HepG2 (cell line): Measurements from ENCODE around the gene RILP. TPM values are rescaled to one million over a fixed set of nuclear protein-coding genes. Genes with fewer than 3 reads are reported as not detected.

Source experiments
- CENPX ChIP-seq: sonication (generic); formaldehyde crosslinking; IDR thresholded peaks from 2 replicates; pipeline ENCODE4 v1.9.0; 2021; ENCODE audit warnings: mild to moderate bottlenecking, missing genetic modification reagents, moderate library complexity
- FOXK1 ChIP-seq: sonication (generic); formaldehyde crosslinking; IDR thresholded peaks from 2 replicates; pipeline ENCODE4 v1.4.0; 2020; ENCODE audit warnings: low read depth, missing genetic modification reagents, borderline replicate concordance
- GABPA ChIP-seq, 2 experiments: IDR thresholded peaks; 2 replicates each; pipeline ENCODE4 v1.6.1; 2011 to 2016; ENCODE audit warnings: low read depth in 2 of 2, low read length in 1 of 2, missing biosample characterization in 1 of 2, missing genetic modification characterization in 1 of 2
- HDAC2 ChIP-seq: sonication (generic); formaldehyde crosslinking; IDR thresholded peaks from 2 replicates; pipeline ENCODE4 v1.4.0; 2020; ENCODE audit warnings: missing genetic modification reagents
- HIVEP1 ChIP-seq: sonication (generic); formaldehyde crosslinking; IDR thresholded peaks from 2 replicates; pipeline ENCODE4 v1.4.0; 2020; ENCODE audit warnings: mild to moderate bottlenecking, missing genetic modification reagents
- HNRNPH1 ChIP-seq: fragments of 200-400 bp; formaldehyde crosslinking; optimal IDR thresholded peaks from 2 replicates; pipeline ENCODE3; 2017; ENCODE audit warnings: mild to moderate bottlenecking, low read depth, low read length
- KDM1A ChIP-seq: IDR thresholded peaks from 2 replicates; pipeline ENCODE4 v1.6.1; 2016; ENCODE audit warnings: missing compliant biosample characterization
- MAFK ChIP-seq, 2 experiments: IDR thresholded peaks in 1 of 2; conservative IDR thresholded peaks in 1 of 2; 2 replicates each; pipeline ENCODE4 v1.6.1; 2011; ENCODE audit warnings: improper control_type of control experiment in 2 of 2, low read length in 2 of 2
- ZNF232 ChIP-seq: sonication (generic); formaldehyde crosslinking; IDR thresholded peaks from 2 replicates; pipeline ENCODE4 v1.4.0; 2020; ENCODE audit warnings: missing genetic modification reagents, borderline replicate concordance
- ZNF260 ChIP-seq: sonication (generic); formaldehyde crosslinking; IDR thresholded peaks from 2 replicates; pipeline ENCODE4 v1.4.0; 2020; ENCODE audit warnings: missing genetic modification reagents, low read depth, mild to moderate bottlenecking, borderline replicate concordance
- ZNF547 ChIP-seq: sonication (generic); formaldehyde crosslinking; IDR thresholded peaks from 2 replicates; pipeline ENCODE4 v1.5.1; 2020; ENCODE audit warnings: mild to moderate bottlenecking, missing genetic modification reagents
- ZNF775 ChIP-seq: sonication (generic); formaldehyde crosslinking; IDR thresholded peaks from 2 replicates; pipeline ENCODE4 v1.4.0; 2020; ENCODE audit warnings: missing genetic modification reagents, mild to moderate bottlenecking, moderate library complexity, borderline replicate concordance
- ZSCAN30 ChIP-seq: sonication (generic); formaldehyde crosslinking; IDR thresholded peaks from 2 replicates; pipeline ENCODE4 v1.5.0; 2020; ENCODE audit warnings: mild to moderate bottlenecking, missing genetic modification reagents
- ZZZ3 ChIP-seq: sonication (generic); formaldehyde crosslinking; IDR thresholded peaks from 2 replicates; pipeline ENCODE4 v1.4.0; 2020; ENCODE audit warnings: missing genetic modification reagents, mild to moderate bottlenecking, borderline replicate concordance
- polyA plus RNA-seq, 8 experiments: library from polyadenylated mRNA; depleted of rRNA in 3 of 8; stranded (reverse) in 7 of 8; unstranded in 1 of 8; fragments of >200 nt; fragmentation: Illumina TruSeq in 4 of 8; extraction: Trizol in 4 of 8; gene quantifications; 2 replicates each; pipeline versions ENCODE4 v1.2.1 to v1.2.3, GENCODE V29; 2011 to 2016; ENCODE audit warnings: low read depth in 4 of 8, missing spikeins in 1 of 8, mixed read lengths in 1 of 8; ENCODE audit not compliant: insufficient read depth in 1 of 8
- total RNA-seq, 5 experiments: library from RNA; depleted of rRNA; stranded (reverse); fragments of >200 nt; fragmentation: Illumina TruSeq; extraction: Trizol; gene quantifications; 2 replicates each; pipeline ENCODE4 v1.2.3, GENCODE V29; 2016; ENCODE audit warnings: low read depth in 1 of 5
- TF ChIP-seq, protein P1 (sequence below): IDR thresholded peaks from 2 replicates; pipeline ENCODE4 v1.4.0; 2020; ENCODE audit warnings: mild to moderate bottlenecking, missing genetic modification reagents
- TF ChIP-seq, protein P2 (sequence below): IDR thresholded peaks from 2 replicates; pipeline ENCODE4 v1.6.1; 2016; ENCODE audit warnings: low read depth
- TF ChIP-seq, protein P3 (sequence below): sonication (generic); formaldehyde crosslinking; IDR thresholded peaks from 2 replicates; pipeline ENCODE4 v1.4.0; 2020; ENCODE audit warnings: missing genetic modification reagents; ENCODE audit errors: not compliant biosample characterization
- TF ChIP-seq, protein P4 (sequence below): sonication (generic); formaldehyde crosslinking; conservative IDR thresholded peaks from 2 replicates; pipeline ENCODE4 v1.8.0; 2022; ENCODE audit warnings: low read depth, missing genetic modification reagents
- TF ChIP-seq, protein P5 (sequence below): IDR thresholded peaks from 2 replicates; pipeline ENCODE4 v1.6.1; 2016; ENCODE audit warnings: control low read depth

Gene RILP
- total and polyA plus RNA-seq, 2 of the 13 experiments (the other 11 are each of a cell fraction or from before 2014, with no cell fraction given) = 6.6 to 8.1 TPM

DNA sequence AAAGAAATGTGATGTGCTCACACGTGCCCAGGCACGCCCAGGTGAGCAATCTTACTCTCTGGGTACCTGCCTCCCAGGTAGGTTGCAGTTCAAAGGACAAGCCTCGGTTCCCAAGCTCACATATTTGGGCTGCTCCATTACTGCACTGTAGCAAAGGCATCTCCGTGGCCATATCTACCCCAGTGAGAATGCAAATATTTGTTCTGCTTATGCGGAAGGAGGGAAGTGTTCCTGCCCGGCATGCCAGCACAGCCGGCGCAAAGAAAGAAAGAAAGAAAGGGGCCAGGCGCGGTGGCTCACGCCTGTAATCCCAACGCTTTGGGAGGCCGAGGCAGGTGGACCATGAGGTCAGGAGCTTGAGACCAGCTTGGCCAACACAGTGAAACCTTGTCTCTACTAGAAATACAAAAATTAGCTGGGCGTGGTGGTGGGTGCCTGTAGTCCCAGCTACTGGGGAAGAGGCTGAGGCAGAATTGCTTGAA lies 51.8 kb downstream of the RILP start (continued):
- TF ChIP-seq ZZZ3 (CRISPR knock-in tag) (no peak), GABPA (IDR thresholded peaks at IDR 0.05; ENCODE audit: low read depth, low read length) (no peak), GABPA (CRISPR knock-in tag; IDR thresholded peaks at IDR 0.05; ENCODE audit: low read depth) (peak; percentile 44; the same call in 1 of the 2 replicates), ZNF775 (CRISPR knock-in tag) (no peak), ZNF232 (no peak), ZSCAN30 (no peak), HNRNPH1 (no peak), FOXK1 (CRISPR knock-in tag) (no peak), CENPX (CRISPR knock-in tag) (no peak), MAFK (conservative IDR thresholded peaks at IDR 0.05 in 1 of 2, IDR thresholded peaks at IDR 0.05 in 1 of 2; ENCODE audit: low read length in 2 of 2) (no peak), ZNF260 (no peak), HDAC2 (CRISPR knock-in tag) (peak; percentile 88), HIVEP1 (CRISPR knock-in tag) (no peak), ZNF547 (CRISPR knock-in tag) (no peak), KDM1A (0 out of 2 replicates have a peak, but pooled peaks have one; percentile 8)
- TF ChIP-seq, protein P1, sequence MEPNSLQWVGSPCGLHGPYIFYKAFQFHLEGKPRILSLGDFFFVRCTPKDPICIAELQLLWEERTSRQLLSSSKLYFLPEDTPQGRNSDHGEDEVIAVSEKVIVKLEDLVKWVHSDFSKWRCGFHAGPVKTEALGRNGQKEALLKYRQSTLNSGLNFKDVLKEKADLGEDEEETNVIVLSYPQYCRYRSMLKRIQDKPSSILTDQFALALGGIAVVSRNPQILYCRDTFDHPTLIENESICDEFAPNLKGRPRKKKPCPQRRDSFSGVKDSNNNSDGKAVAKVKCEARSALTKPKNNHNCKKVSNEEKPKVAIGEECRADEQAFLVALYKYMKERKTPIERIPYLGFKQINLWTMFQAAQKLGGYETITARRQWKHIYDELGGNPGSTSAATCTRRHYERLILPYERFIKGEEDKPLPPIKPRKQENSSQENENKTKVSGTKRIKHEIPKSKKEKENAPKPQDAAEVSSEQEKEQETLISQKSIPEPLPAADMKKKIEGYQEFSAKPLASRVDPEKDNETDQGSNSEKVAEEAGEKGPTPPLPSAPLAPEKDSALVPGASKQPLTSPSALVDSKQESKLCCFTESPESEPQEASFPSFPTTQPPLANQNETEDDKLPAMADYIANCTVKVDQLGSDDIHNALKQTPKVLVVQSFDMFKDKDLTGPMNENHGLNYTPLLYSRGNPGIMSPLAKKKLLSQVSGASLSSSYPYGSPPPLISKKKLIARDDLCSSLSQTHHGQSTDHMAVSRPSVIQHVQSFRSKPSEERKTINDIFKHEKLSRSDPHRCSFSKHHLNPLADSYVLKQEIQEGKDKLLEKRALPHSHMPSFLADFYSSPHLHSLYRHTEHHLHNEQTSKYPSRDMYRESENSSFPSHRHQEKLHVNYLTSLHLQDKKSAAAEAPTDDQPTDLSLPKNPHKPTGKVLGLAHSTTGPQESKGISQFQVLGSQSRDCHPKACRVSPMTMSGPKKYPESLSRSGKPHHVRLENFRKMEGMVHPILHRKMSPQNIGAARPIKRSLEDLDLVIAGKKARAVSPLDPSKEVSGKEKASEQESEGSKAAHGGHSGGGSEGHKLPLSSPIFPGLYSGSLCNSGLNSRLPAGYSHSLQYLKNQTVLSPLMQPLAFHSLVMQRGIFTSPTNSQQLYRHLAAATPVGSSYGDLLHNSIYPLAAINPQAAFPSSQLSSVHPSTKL (CRISPR knock-in tag) = peak; percentile 83
- TF ChIP-seq, protein P2, sequence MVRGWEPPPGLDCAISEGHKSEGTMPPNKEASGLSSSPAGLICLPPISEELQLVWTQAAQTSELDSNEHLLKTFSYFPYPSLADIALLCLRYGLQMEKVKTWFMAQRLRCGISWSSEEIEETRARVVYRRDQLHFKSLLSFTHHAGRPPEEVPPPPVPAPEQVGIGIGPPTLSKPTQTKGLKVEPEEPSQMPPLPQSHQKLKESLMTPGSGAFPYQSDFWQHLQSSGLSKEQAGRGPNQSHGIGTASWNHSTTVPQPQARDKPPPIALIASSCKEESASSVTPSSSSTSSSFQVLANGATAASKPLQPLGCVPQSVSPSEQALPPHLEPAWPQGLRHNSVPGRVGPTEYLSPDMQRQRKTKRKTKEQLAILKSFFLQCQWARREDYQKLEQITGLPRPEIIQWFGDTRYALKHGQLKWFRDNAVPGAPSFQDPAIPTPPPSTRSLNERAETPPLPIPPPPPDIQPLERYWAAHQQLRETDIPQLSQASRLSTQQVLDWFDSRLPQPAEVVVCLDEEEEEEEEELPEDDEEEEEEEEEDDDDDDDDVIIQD = peak; percentile 72
- TF ChIP-seq, protein P3, sequence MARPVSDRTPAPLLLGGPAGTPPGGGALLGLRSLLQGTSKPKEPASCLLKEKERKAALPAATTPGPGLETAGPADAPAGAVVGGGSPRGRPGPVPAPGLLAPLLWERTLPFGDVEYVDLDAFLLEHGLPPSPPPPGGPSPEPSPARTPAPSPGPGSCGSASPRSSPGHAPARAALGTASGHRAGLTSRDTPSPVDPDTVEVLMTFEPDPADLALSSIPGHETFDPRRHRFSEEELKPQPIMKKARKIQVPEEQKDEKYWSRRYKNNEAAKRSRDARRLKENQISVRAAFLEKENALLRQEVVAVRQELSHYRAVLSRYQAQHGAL (CRISPR knock-in tag) = no peak
- TF ChIP-seq, protein P4, sequence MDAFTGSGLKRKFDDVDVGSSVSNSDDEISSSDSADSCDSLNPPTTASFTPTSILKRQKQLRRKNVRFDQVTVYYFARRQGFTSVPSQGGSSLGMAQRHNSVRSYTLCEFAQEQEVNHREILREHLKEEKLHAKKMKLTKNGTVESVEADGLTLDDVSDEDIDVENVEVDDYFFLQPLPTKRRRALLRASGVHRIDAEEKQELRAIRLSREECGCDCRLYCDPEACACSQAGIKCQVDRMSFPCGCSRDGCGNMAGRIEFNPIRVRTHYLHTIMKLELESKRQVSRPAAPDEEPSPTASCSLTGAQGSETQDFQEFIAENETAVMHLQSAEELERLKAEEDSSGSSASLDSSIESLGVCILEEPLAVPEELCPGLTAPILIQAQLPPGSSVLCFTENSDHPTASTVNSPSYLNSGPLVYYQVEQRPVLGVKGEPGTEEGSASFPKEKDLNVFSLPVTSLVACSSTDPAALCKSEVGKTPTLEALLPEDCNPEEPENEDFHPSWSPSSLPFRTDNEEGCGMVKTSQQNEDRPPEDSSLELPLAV (CRISPR knock-in tag) = no peak
- TF ChIP-seq, protein P5, sequence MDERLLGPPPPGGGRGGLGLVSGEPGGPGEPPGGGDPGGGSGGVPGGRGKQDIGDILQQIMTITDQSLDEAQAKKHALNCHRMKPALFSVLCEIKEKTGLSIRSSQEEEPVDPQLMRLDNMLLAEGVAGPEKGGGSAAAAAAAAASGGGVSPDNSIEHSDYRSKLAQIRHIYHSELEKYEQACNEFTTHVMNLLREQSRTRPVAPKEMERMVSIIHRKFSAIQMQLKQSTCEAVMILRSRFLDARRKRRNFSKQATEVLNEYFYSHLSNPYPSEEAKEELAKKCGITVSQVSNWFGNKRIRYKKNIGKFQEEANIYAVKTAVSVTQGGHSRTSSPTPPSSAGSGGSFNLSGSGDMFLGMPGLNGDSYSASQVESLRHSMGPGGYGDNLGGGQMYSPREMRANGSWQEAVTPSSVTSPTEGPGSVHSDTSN (CRISPR knock-in tag) = no peak
